SU-DHL-6 (cell line): ENCODE measurements around the gene ST7.

ENCODE experiments used
- H2AFZ ChIP-seq: fragments of 200-600 bp; sonication (generic); 2 replicates; pipeline ENCODE4 v1.6.1; 2014; ENCODE audit warnings: low read depth, mild to moderate bottlenecking, moderate library complexity, mixed read lengths, antibody characterized with exemption, low read length; ENCODE audit not compliant: severe bottlenecking
- H3F3A ChIP-seq: fragments of 200-600 bp; shearing (Covaris generic); 2 replicates; pipeline ENCODE4 v1.6.0; 2016; ENCODE audit warnings: antibody characterized with exemption, mild to moderate bottlenecking; ENCODE audit not compliant: insufficient read depth
- H3K27ac ChIP-seq: fragments of 200-600 bp; sonication (generic); 2 replicates; pipeline ENCODE4 v1.5.1; 2016; ENCODE audit warnings: low read depth, mild to moderate bottlenecking, low read length, moderate library complexity, mixed read lengths
- H3K27me3 ChIP-seq: fragments of 200-600 bp; sonication (generic), shearing (Covaris generic); 2 replicates; pipeline ENCODE4 v1.6.0; 2014; ENCODE audit warnings: mild to moderate bottlenecking, low read length
- H3K36me3 ChIP-seq: fragments of 200-600 bp; sonication (generic); 2 replicates; pipeline ENCODE4 v1.6.1; 2014; ENCODE audit warnings: mild to moderate bottlenecking, low read length, mixed read lengths
- H3K4me2 ChIP-seq: fragments of 300-600, 200-600 bp; shearing (Covaris generic), sonication (generic); 2 replicates; pipeline ENCODE4 v1.6.0; 2014; ENCODE audit warnings: low read length, low read depth, mild to moderate bottlenecking; ENCODE audit not compliant: poor library complexity, severe bottlenecking
- H3K4me3 ChIP-seq: fragments of 200-600 bp; sonication (generic); 2 replicates; pipeline ENCODE4 v1.5.1; 2014; ENCODE audit warnings: antibody characterized with exemption, low read length, mild to moderate bottlenecking, mixed read lengths; ENCODE audit not compliant: insufficient read depth, poor library complexity, severe bottlenecking
- H3K79me2 ChIP-seq: fragments of 200-600 bp; sonication (generic); 2 replicates; pipeline ENCODE4 v1.6.1; 2014; ENCODE audit warnings: mild to moderate bottlenecking, low read length, moderate library complexity; ENCODE audit not compliant: insufficient read depth
- H3K9ac ChIP-seq: fragments of 200-600 bp; sonication (generic); 2 replicates; pipeline ENCODE4 v1.7.0; 2014; ENCODE audit warnings: mild to moderate bottlenecking, low read length
- H3K9me2 ChIP-seq: fragments of 200-600 bp; sonication (generic); replicated peaks from 2 replicates; pipeline ENCODE4 v1.6.1; 2014; ENCODE audit warnings: low read length; ENCODE audit not compliant: insufficient read depth
- H3K9me3 ChIP-seq: fragments of 200-600 bp; sonication (generic); 2 replicates; pipeline ENCODE4 v1.6.1; 2014; ENCODE audit warnings: low read length, mixed read lengths; ENCODE audit not compliant: insufficient read depth
- H4K20me1 ChIP-seq: fragments of 200-600 bp; sonication (generic); 2 replicates; pipeline ENCODE4 v1.6.1; 2014; ENCODE audit warnings: low read depth, mild to moderate bottlenecking, antibody characterized with exemption, low read length, moderate library complexity, mixed read lengths
- CTCF ChIP-seq: fragments of 200-600 bp; sonication (generic); IDR thresholded peaks from one replicate; pipeline ENCODE4 v1.5.1; 2017; ENCODE audit warnings: antibody characterized with exemption, mild to moderate bottlenecking, low read length, moderate library complexity; ENCODE audit not compliant: insufficient read depth, poor library complexity, severe bottlenecking
- EZH2phosphoT487 ChIP-seq: fragments of 200-600 bp; sonication (generic), shearing (Covaris generic); conservative IDR thresholded peaks from 2 replicates; pipeline ENCODE4 v1.6.1; 2018; ENCODE audit warnings: mild to moderate bottlenecking, antibody characterized with exemption, low read length, moderate library complexity, mixed read lengths

The ST7 gene

GRCh38 chr7:117194445-117194844 is 241.1 kb downstream of the ST7 start:
- Histone ChIP-seq H4K20me1 (no peaks in the 10 kb centered on the region), H3K9me3 (no peaks in the 10 kb centered on the region), H3K4me2 (no peak overlapping the region), H3F3A (no peaks in the 10 kb centered on the region), H3K27me3 (no peaks in the 10 kb centered on the region), H3K36me3 (no peaks in the 10 kb centered on the region), H3K9me2 (no peaks in the 10 kb centered on the region), H3K4me3 (no peak overlapping the region), H3K79me2 (no peaks in the 10 kb centered on the region), H3K27ac (no peak overlapping the region), H3K9ac (no peak overlapping the region), H2AFZ (no peak overlapping the region)
- TF ChIP-seq CTCF (no peak), EZH2phosphoT487 (no peak)

- H3K27me3 ChIP-seq, result no peaks in the 10 kb centered on the region
Observed at GRCh38 chr7:117195361-117196029, 242.2 kb downstream of the ST7 start.

GRCh38 chr7:117200132-117200531 is 246.8 kb downstream of the ST7 start:
- Histone ChIP-seq H4K20me1 (no peaks in the 10 kb centered on the region), H3K79me2 (no peaks in the 10 kb centered on the region), H3F3A (no peaks in the 10 kb centered on the region), H3K9me3 (no peaks in the 10 kb centered on the region), H2AFZ (no peak overlapping the region), H3K9ac (no peak overlapping the region), H3K27me3 (no peaks in the 10 kb centered on the region), H3K4me3 (no peak overlapping the region), H3K36me3 (no peaks in the 10 kb centered on the region), H3K9me2 (no peaks in the 10 kb centered on the region), H3K4me2 (no peak overlapping the region), H3K27ac (no peak overlapping the region)
- no peak for TF ChIP-seq CTCF
- TF ChIP-seq EZH2phosphoT487, result no peak

More at GRCh38 chr7:117195361-117196029, 242.2 kb downstream of the ST7 start:
- H3K27ac ChIP-seq, result no peak overlapping the region
- no peak overlapping the region for H3K4me2 ChIP-seq
- H2AFZ ChIP-seq, result no peak overlapping the region
- no peaks in the 10 kb centered on the region for H3K9me3 ChIP-seq
- H3K4me3 ChIP-seq, result no peak overlapping the region
- H3K9ac ChIP-seq, result no peak overlapping the region
- no peaks in the 10 kb centered on the region for H3K9me2 ChIP-seq
- TF ChIP-seq CTCF, result no peak
- TF ChIP-seq EZH2phosphoT487, result no peak
- H4K20me1 ChIP-seq, result no peaks in the 10 kb centered on the region
- H3K36me3 ChIP-seq, result no peaks in the 10 kb centered on the region
- no peaks in the 10 kb centered on the region for H3F3A ChIP-seq
- no peaks in the 10 kb centered on the region for H3K79me2 ChIP-seq
